GM23338 (cell line): ENCODE results near the gene DPH7. TPM values are rescaled to one million over a fixed set of nuclear protein-coding genes. Genes with fewer than 3 reads are reported as not detected.
"Not testable (repeated sequence)": the region's sequence is repeated elsewhere in the genome, so short reads cannot be mapped to it uniquely, and the experiment has no call there.

Source experiments
- ATAC-seq: fragments of 200-7000 bp; cut with Tn5 transposase; 3 replicates; pipeline ENCODE4 v1.9.1; 2020
- DNase-seq: peaks from one replicate; pipeline ENCODE4 v3.0.0-alpha.2; 2015; ENCODE audit warnings: low spot score
- H2AFZ ChIP-seq: fragments of 200-600 bp; sonication (generic); 2 replicates; pipeline ENCODE4 v1.8.0; 2016; ENCODE audit warnings: antibody characterized with exemption, mild to moderate bottlenecking, moderate library complexity
- H3F3A ChIP-seq: fragments of 200-600 bp; sonication (generic); replicated peaks from 2 replicates; pipeline ENCODE4 v1.8.0; 2017; ENCODE audit warnings: antibody characterized with exemption, mixed run types, low read depth
- H3K27ac ChIP-seq: fragments of 200-600 bp; sonication (generic); 2 replicates; pipeline ENCODE4 v1.6.1; 2016; ENCODE audit warnings: low read depth
- H3K27me3 ChIP-seq: fragments of 200-600 bp; sonication (generic); 2 replicates; pipeline ENCODE4 v1.8.0; 2016; ENCODE audit warnings: mild to moderate bottlenecking, mixed run types, moderate library complexity; ENCODE audit not compliant: insufficient read depth
- H3K36me3 ChIP-seq: fragments of 200-600 bp; sonication (generic); 2 replicates; pipeline ENCODE4 v1.8.0; 2016; ENCODE audit warnings: mild to moderate bottlenecking; ENCODE audit not compliant: insufficient read depth
- H3K4me1 ChIP-seq: fragments of 200-600 bp; sonication (generic); 2 replicates; pipeline ENCODE4 v1.8.0; 2016; ENCODE audit warnings: mild to moderate bottlenecking, moderate library complexity; ENCODE audit not compliant: insufficient read depth
- H3K4me2 ChIP-seq: fragments of 200-600 bp; sonication (generic); 2 replicates; pipeline ENCODE4 v1.7.1; 2017; ENCODE audit warnings: mixed run types
- H3K4me3 ChIP-seq: fragments of 200-600 bp; sonication (generic); 2 replicates; pipeline ENCODE4 v1.6.1; 2016; ENCODE audit warnings: mixed run types
- H3K79me2 ChIP-seq: fragments of 200-600 bp; sonication (generic); replicated peaks from 2 replicates; pipeline ENCODE4 v1.8.0; 2017; ENCODE audit warnings: mild to moderate bottlenecking; ENCODE audit not compliant: insufficient read depth
- H3K9me2 ChIP-seq: fragments of 200-600 bp; sonication (generic); 2 replicates; pipeline ENCODE4 v1.8.0; 2017; ENCODE audit not compliant: insufficient read depth
- H4K20me1 ChIP-seq: fragments of 200-600 bp; sonication (generic); replicated peaks from 2 replicates; pipeline ENCODE4 v1.8.0; 2017; ENCODE audit warnings: mild to moderate bottlenecking; ENCODE audit not compliant: insufficient read depth
- H3K27ac Mint-ChIP-seq: 2 replicates; pipeline ENCODE4 v1.8.0; 2020; ENCODE audit warnings: inconsistent platforms, mild to moderate bottlenecking, moderate library complexity, mixed read lengths
- H3K27me3 Mint-ChIP-seq: 3 replicates; pipeline ENCODE4 v1.8.0; 2022; ENCODE audit warnings: low read depth, mild to moderate bottlenecking, moderate library complexity, mixed read lengths, inconsistent platforms; ENCODE audit not compliant: insufficient read depth, poor library complexity
- H3K36me3 Mint-ChIP-seq: 3 replicates; pipeline ENCODE4 v1.8.0; 2021; ENCODE audit warnings: low read depth, mild to moderate bottlenecking, inconsistent platforms, moderate library complexity, mixed read lengths
- H3K4me1 Mint-ChIP-seq: 3 replicates; pipeline ENCODE4 v1.8.0; 2020; ENCODE audit warnings: mild to moderate bottlenecking, inconsistent platforms, mixed read lengths
- H3K4me3 Mint-ChIP-seq: 3 replicates; pipeline ENCODE4 v1.8.0; 2021; ENCODE audit warnings: moderate library complexity, mild to moderate bottlenecking, inconsistent platforms, mixed read lengths
- H3K9me3 Mint-ChIP-seq: 3 replicates; pipeline ENCODE4 v1.8.0; 2020; ENCODE audit warnings: moderate library complexity, mild to moderate bottlenecking, inconsistent platforms, mixed read lengths
- CREB1 ChIP-seq: fragments of 250-450 bp; sonication (Bioruptor Pico); IDR thresholded peaks from 2 replicates; pipeline ENCODE4 v1.5.0; 2020; ENCODE audit warnings: low read depth, mild to moderate bottlenecking, moderate library complexity
- JUNB ChIP-seq: IDR thresholded peaks from one replicate; pipeline ENCODE4 v1.6.1; 2016; ENCODE audit warnings: antibody characterized with exemption; ENCODE audit not compliant: unreplicated experiment
- POLR2AphosphoS5 ChIP-seq: IDR thresholded peaks from 2 replicates; pipeline ENCODE4 v1.6.1; 2016; ENCODE audit warnings: antibody characterized with exemption, low read depth
- ZNF462 ChIP-seq: fragments of 250-450 bp; sonication (Bioruptor Pico); IDR thresholded peaks from 2 replicates; pipeline ENCODE4 v1.5.0; 2020; ENCODE audit warnings: mild to moderate bottlenecking, moderate library complexity
- polyA plus RNA-seq: library from polyadenylated mRNA; unstranded; fragments of >200 nt; fragmentation: Nextera tagmentation; extraction: Ambion mirVana; gene quantifications from 2 replicates; pipeline ENCODE4 v1.2.1, GENCODE V29; 2016
- total RNA-seq: library from RNA; depleted of rRNA; stranded (reverse); fragments of >200 nt; shearing (Covaris generic); gene quantifications from 2 replicates; pipeline ENCODE4 v1.2.3, GENCODE V29; 2014

Gene DPH7
- total and polyA plus RNA-seq, 2 experiments from 2014 or later = 44.5 to 68.8 TPM

DNA sequence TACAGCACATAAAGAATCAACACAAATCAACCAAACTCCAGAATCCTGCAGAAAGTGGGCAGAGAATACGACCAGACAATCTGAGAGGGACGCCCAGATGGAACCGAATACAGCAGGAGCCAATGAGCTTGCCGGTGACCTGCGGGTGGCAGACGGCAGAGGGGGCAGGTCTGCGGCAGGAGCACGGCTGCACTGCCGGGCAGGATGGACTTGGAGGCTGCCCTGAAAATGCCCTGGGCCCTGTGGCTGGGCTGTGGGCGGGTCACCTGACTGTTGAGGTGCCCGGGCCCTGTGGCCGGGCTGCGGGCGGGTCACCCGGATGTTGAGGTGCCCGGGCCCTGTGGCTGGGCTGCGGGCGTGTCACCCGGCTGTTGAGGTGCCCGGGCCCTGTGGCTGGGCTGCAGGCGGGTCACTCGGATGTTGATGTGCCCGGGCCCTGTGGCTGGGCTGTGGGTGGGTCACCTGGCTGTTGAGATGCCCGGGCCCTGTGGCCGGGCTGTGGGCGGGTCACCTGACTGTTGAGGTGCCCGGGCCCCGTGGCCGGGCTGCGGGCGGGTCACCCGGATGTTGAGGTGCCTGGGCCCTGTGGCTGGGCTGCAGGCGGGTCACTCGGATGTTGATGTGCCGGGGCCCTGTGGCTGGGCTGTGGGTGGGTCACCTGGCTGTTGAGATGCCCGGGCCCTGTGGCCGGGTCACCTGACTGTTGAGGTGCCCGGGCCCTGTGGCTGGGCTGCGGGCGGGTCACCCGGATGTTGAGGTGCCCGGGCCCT, 64.7 kb downstream of the DPH7 start:
- not testable (repeated sequence) for H3F3A ChIP-seq, DNase-seq, H4K20me1 ChIP-seq, H3K36me3 ChIP-seq, H3K4me2 ChIP-seq, ATAC-seq, H2AFZ ChIP-seq, H3K27me3 ChIP-seq, H3K27ac Mint-ChIP-seq, H3K4me3 ChIP-seq, H3K4me1 Mint-ChIP-seq, H3K79me2 ChIP-seq, H3K27ac ChIP-seq, H3K9me2 ChIP-seq, H3K36me3 Mint-ChIP-seq, H3K4me3 Mint-ChIP-seq, H3K4me1 ChIP-seq
- Mint-ChIP-seq H3K27me3 (peaks cover 11% of the 10 kb centered on the region), H3K9me3 (peaks cover 27% of the 10 kb centered on the region)

DNA sequence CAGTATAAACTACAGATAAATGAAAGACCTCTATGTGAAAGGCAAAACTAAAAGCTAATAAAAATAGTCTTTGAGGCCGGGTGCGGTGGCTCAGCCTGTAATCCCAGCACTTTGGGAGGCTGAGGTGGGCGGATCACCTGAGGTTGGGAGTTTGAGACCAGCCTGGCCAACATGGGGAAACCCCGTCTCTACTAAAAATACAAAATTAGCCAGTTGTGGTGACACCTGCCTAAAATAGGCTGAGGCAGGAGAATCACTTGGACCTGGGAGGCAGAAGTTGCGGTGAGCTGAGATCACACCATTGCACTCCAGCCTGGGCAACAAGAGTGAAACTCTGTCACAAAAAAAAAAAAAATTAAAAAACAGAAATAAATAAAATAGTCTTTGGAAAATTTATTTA, 65.6 kb downstream of the DPH7 start:
- peaks cover 33% of the 10 kb centered on the region for H3K9me3 Mint-ChIP-seq
- not testable (repeated sequence) for H3K27ac Mint-ChIP-seq, H3K36me3 Mint-ChIP-seq, H3K27me3 ChIP-seq, H3K4me1 Mint-ChIP-seq, H4K20me1 ChIP-seq, ATAC-seq, H3F3A ChIP-seq, H3K9me2 ChIP-seq, H3K27ac ChIP-seq, H3K4me3 Mint-ChIP-seq, DNase-seq, H3K4me2 ChIP-seq, H3K4me1 ChIP-seq, H3K36me3 ChIP-seq, H3K4me3 ChIP-seq, H2AFZ ChIP-seq, H3K79me2 ChIP-seq
- H3K27me3 Mint-ChIP-seq = peaks cover 11% of the 10 kb centered on the region

- Mint-ChIP-seq H3K9me3 (peaks cover 42% of the 10 kb centered on the region), H3K27ac (no peak overlapping the region), H3K27me3 (peaks cover 11% of the 10 kb centered on the region), H3K4me3 (no peak overlapping the region; the same call in 2 of the 3 replicates), H3K4me1 (peaks cover 2% of the 10 kb centered on the region; the same call in 1 of the 3 replicates), H3K36me3 (peaks cover 7% of the 10 kb centered on the region; the same call in 1 of the 3 replicates)
- Histone ChIP-seq H3F3A (no peaks in the 10 kb centered on the region), H3K9me2 (no peaks in the 10 kb centered on the region), H3K4me3 (no peak overlapping the region), H2AFZ (no peak overlapping the region), H3K4me1 (no peaks in the 10 kb centered on the region), H3K79me2 (no peaks in the 10 kb centered on the region), H3K27ac (no peak overlapping the region), H3K4me2 (no peak overlapping the region), H4K20me1 (no peaks in the 10 kb centered on the region), H3K27me3 (no peaks in the 10 kb centered on the region), H3K36me3 (no peaks in the 10 kb centered on the region)
- ATAC-seq (no peak), DNase-seq (no peak)
- TF ChIP-seq JUNB (no peak), POLR2AphosphoS5 (no peak), ZNF462 (no peak), CREB1 (CRISPR knock-in tag) (no peak)
These were observed 66.8 kb downstream of the DPH7 start for GRCh38 chr9:137511758-137512463.

GRCh38 chr9:137511126-137511525, 67.6 kb downstream of the DPH7 start:
- not testable (repeated sequence) for ATAC-seq, H3F3A ChIP-seq, H3K4me1 Mint-ChIP-seq, H2AFZ ChIP-seq, H3K27me3 ChIP-seq, H4K20me1 ChIP-seq, H3K4me3 ChIP-seq, H3K27ac ChIP-seq, H3K4me3 Mint-ChIP-seq, H3K4me2 ChIP-seq, H3K36me3 ChIP-seq, H3K36me3 Mint-ChIP-seq, H3K4me1 ChIP-seq, H3K79me2 ChIP-seq, H3K27ac Mint-ChIP-seq, DNase-seq, H3K9me2 ChIP-seq
- peaks cover 11% of the 10 kb centered on the region for H3K27me3 Mint-ChIP-seq
- peaks cover 50% of the 10 kb centered on the region for H3K9me3 Mint-ChIP-seq
